Measurements from ENCODE around the gene PIKFYVE. TPM values are rescaled to one million over a fixed set of nuclear protein-coding genes. Genes with fewer than 3 reads are reported as not detected.

Gene PIKFYVE
- total RNA-seq, 4 donors from 2014 or later, result 35.2 to 51.3 (median 41.7) TPM

DNA sequence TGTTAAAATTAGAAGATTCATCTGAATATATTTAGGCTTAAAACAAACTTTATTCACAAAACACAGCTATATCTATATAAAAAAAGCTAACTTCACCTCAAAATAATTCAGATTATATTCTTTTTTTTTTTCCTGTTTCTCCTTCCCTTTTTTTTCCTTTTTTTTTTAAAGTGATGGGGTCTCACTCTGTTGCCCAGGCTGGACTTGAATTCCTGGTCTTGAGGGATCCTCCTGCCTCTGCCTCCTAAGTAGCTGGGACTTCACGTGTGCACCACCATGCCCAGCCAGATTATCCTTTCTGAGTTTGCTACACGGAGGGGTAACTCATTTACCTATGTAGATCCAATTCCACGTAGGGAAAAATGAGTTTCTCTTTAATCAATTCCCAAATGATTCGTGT is 15.0 kb upstream of the PIKFYVE start:
- H3K9me3 ChIP-seq, result no peaks in the 10 kb centered on the region
- peaks cover 8 to 18% of the 10 kb centered on the region in 2 donors for H3K36me3 ChIP-seq
- H3K27me3 ChIP-seq, result no peaks in the 10 kb centered on the region
- H3K27ac ChIP-seq, result no peak overlapping the region
- DNase-seq, result no peak
- no peak for TF ChIP-seq POLR2A (IDR thresholded peaks at IDR 0.05)
- no peak for TF ChIP-seq CTCF (IDR thresholded peaks at IDR 0.05)
- H3K4me1 ChIP-seq, result peaks cover 7 to 15% of the 10 kb centered on the region in 2 donors
- intact Hi-C loops (cut with DNase I), result no loop called here
- WGBS, 2 donors, result 93 to 97% methylated on average over 4 of the region's 4 CpGs
- no peak overlapping the region for H3K4me3 ChIP-seq (replicated peaks in 1 of 3)

GRCh38 chr2:208252716-208253492 is 13.2 kb upstream of the PIKFYVE start:
- H3K27ac ChIP-seq, result peak overlapping the region in 2 of 3 donors; percentile 57 to 60
- intact Hi-C loops (cut with DNase I), result no loop called here
- H3K27me3 ChIP-seq, result no peaks in the 10 kb centered on the region
- H3K4me1 ChIP-seq, result peaks cover 7 to 15% of the 10 kb centered on the region in 2 donors
- WGBS, 2 donors, result 88 to 91% methylated on average over 3 of the region's 3 CpGs
- H3K36me3 ChIP-seq, result peaks cover 8 to 14% of the 10 kb centered on the region in 2 donors
- H3K4me3 ChIP-seq (replicated peaks in 1 of 3), result peak overlapping the region in 1 of 3 donors; percentile 67
- H3K9me3 ChIP-seq, result no peaks in the 10 kb centered on the region
- DNase-seq, result no peak
- no peak for TF ChIP-seq POLR2A (IDR thresholded peaks at IDR 0.05)
- TF ChIP-seq CTCF (IDR thresholded peaks at IDR 0.05), result no peak

- H3K4me3 ChIP-seq (replicated peaks in 1 of 3), result peak overlapping the region; percentile 67 to 80 (median 76)
- peaks cover 7 to 15% of the 10 kb centered on the region in 2 donors for H3K4me1 ChIP-seq
- 6 to 7% methylated on average over 6 to 7 of the region's 7 CpGs for WGBS, 2 donors
- peak overlapping the region; percentile 54 to 60 (median 57) for H3K27ac ChIP-seq
- intact Hi-C loops (cut with DNase I), result no loop called here
- H3K27me3 ChIP-seq, result no peaks in the 10 kb centered on the region
- no peak for DNase-seq
- H3K36me3 ChIP-seq, result peaks cover 1 to 8% of the 10 kb centered on the region in 2 donors
- TF ChIP-seq CTCF (IDR thresholded peaks at IDR 0.05), result no peak
- TF ChIP-seq POLR2A (IDR thresholded peaks at IDR 0.05), result no peak
- H3K9me3 ChIP-seq, result no peaks in the 10 kb centered on the region
Observed at GRCh38 chr2:208253600-208254117, 12.4 kb upstream of the PIKFYVE start.

- H3K9me3 ChIP-seq, result no peaks in the 10 kb centered on the region
- intact Hi-C loops (cut with DNase I), result no loop called here
- peaks cover 0 to 8% of the 10 kb centered on the region in 2 donors for H3K36me3 ChIP-seq
- H3K27me3 ChIP-seq, result no peaks in the 10 kb centered on the region
- DNase-seq, result peak; percentile 80 to 81
- peak overlapping the region; percentile 54 to 60 (median 57) for H3K27ac ChIP-seq
- TF ChIP-seq CTCF (IDR thresholded peaks at IDR 0.05) (peak; percentile 54 to 80 (median 64)), POLR2A (IDR thresholded peaks at IDR 0.05) (no peak)
- peaks cover 7 to 15% of the 10 kb centered on the region in 2 donors for H3K4me1 ChIP-seq
- WGBS, 2 donors, result 1% methylated on average over 12 to 21 of the region's 36 CpGs
- H3K4me3 ChIP-seq (replicated peaks in 1 of 3), result peak overlapping the region; percentile 67 to 80 (median 76)
Observed at GRCh38 chr2:208254118-208254870, 11.8 kb upstream of the PIKFYVE start.

All from thyroid gland (tissue), 4 donors.